Skeletal muscle cell (primary cell): ENCODE measurements around the gene RBM20.
"Not testable (repeated sequence)": the region's sequence is repeated elsewhere in the genome, so short reads cannot be mapped to it uniquely, and the experiment has no call there.

Experiments used
- DNase-seq: peaks from one replicate; pipeline ENCODE4 v3.0.0-alpha.2; 2010; ENCODE audit warnings: low read depth
- H3K4me3 ChIP-seq: 2 replicates; pipeline ENCODE4 v1.5.1; 2011; ENCODE audit warnings: low read depth, mild to moderate bottlenecking, control low read depth, low read length, moderate library complexity

Gene RBM20

DNA sequence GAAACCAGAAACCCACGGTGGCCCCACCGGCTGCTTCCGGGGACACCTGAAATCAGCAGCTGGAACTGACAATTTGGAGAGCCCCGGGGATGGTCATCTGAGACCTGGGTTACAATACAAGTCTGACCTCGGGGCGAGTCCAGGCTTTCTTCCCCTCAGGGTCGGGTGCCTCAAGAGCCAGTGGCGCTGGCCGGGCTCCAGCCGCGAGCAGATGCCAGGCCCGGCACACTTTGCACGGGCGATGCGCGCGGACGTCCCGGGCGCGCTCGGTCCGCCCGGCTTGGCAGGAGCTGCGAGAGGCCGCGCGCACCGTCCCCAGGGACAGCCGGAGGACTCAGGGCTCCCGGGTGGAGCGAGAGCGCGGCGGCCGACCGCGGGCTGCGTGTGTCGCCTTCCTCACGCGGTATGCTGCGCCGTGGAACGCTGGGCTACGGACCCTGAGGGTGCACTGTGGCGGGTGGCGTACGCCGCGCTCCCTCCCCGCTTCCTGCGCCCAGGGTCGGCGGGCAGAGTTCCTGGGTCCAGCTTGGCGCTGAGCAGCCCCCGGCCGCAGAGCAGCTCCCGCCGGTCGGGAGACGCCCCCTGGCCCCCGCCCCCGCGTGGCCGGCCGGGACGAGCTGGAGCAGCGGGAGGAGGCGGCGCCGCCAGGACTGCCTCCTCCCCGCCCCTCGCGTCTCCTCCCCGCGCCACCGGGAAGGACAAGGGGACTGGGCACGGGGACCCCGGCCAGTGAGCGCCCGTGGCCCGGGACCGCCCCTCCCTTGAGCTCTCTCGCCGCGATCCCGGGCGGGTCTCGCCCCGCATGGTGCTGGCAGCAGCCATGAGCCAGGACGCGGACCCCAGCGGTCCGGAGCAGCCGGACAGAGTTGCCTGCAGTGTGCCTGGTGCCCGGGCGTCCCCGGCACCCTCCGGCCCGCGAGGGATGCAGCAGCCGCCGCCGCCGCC lies at the start of gene RBM20:
TSS of gene RBM20 (plus strand) at position 684 of the 945 bp plus-strand sequence. CDS start at position 803, 119 bp downstream.
- no peak for DNase-seq

DNA sequence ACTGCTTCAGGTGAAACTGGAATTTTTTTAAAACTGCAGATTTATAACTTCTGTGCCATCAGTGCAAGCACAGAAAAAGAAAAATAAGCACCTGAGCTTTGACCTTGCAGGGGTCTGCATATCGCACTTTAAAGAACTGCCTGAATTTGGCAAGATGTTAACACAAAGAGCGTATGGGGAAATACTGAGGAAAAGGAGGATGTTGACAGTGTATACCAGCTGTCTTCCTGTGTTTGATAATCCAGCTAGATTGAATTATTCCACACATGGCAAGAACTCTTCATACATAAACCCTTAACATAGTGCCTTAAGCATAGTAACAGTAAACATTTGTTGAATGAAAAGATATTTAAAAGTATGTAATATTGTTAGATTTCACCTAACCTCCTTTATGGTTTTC lies 46.7 kb upstream of the RBM20 start:
- DNase-seq, result no peak
- no peak overlapping the region for H3K4me3 ChIP-seq

More for the DNA sequence above, at the start of gene RBM20:
- H3K4me3 ChIP-seq, result peak within 1 kb of the TSS; percentile 62

DNA sequence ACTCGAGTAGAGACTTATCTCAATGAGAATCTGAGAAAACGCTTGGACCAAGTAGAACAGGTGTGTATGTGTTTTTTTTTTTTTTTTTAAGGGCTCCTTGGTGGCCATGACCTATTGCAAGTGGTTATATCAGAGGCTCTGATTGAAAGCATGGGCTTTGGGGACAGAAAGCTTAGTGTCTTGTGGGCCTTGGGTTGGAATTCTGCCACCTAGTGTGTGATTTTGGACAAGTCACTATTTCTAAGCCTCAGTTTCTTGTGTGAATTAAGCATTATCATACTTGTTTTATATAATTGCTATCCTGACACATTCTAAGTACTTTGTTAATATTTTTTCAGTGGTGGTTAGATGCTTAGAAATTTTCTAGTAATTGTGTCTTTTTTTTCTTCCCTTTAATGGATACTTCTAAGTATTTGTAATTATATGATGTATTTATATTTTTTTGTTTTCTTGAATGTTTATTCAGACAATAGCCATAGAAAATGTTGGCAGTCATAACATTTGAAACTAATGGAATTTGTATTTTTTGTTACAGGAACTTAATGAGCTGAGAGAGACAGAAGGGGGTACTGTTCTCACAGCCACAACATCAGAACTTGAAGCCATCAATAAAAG lies 43.5 kb upstream of the RBM20 start:
- no peak for DNase-seq

DNA sequence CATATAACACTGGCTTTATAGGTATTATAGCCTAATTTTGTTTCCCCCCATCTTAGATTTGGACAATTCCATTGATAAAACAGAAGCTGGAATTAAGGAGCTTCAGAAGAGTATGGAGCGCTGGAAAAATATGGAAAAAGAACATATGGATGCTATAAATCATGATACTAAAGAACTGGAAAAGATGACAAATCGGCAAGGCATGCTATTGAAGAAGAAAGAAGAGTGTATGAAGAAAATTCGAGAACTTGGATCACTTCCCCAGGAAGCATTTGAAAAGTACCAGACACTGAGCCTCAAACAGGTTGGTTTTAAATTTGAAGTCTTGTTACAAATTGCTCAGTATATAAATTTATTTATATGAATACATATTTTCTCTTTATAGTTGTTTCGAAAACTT lies 42.6 kb upstream of the RBM20 start:
- no peak overlapping the region for H3K4me3 ChIP-seq
- DNase-seq, result no peak

More for the DNA sequence above, 43.5 kb upstream of the RBM20 start:
- no peak overlapping the region for H3K4me3 ChIP-seq

DNA sequence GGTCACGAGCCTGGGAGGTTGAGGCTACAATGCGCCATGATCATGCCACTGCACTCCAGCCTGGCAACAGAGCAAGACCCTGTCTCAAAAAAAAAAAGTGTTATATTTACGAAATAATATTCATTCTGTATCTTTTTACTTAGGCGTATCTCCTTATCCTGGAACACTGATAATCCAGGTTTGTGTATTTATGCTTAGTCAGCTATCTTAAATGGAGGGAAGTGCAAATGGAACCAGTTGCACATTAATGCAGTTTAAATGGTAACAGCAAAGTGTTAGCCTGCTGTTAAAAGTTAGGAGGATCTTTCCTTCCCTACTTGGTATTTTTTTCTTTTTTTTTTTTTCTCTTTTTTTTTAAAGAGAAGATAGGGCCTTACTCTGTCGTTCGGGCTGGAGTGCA lies 36.0 kb upstream of the RBM20 start:
- H3K4me3 ChIP-seq, result no peak overlapping the region
- DNase-seq, result no peak

DNA sequence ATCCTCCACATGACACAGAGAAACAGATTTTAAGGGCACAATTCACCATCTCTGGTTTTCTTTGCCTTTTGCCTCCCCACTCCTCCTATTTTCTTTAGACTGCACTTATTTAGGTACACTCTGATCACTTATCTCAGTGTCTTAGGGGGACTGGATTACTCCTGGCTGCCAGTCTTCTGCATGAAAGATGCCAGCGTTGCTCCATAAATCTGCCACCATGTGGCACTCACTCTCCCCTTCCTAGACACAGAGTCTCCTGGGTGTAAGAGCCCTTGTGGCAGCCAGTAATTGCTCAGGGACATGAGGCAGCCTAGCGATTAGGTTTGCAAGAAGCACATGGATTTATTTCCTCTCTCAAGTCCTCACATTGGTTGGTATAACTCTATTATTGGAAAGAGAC lies 34.5 kb upstream of the RBM20 start:
- no peak for DNase-seq
- no peak overlapping the region for H3K4me3 ChIP-seq

DNA sequence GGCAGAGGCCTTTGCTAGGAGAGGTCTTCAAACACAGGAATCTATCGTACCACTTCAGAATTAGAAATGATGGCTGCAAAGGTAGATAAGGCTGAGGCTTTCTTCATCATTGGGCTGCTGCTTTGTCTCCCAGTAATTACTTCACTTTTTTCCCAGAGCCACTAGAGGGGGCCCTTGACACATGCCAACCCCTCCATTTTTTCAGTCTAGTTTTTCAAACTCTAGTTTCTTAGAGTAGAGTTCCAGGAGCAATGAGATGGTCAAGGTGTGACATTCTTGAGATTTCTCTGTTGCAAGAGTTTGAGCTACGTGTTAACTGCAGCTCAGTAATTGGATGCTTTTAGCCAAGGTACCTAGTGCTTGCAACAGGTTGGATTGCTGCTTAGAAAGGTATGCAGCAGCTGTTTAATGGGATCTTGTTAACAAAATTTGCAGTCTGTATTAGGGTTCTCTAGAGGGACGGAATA lies 33.8 kb upstream of the RBM20 start:
- no peak for DNase-seq
- no peak overlapping the region for H3K4me3 ChIP-seq

DNA sequence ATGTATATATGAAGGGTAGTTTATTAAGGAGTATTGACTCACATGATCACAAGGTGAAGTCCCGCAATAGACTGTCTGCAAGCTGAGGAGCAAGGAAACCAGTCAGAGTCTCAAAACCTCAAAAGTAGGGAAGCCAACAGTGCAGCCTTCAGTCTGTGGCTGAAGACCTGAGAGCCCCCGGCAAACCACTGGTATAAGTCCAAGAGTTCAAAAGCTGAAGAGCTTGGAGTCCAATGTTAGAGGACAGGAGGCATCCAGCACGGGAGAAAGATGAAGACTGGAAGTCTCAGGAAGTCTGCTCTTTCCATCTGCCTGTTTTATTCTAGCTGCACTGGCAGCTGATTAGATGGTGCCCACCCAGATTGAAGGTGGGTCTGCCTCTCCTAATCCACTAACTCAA lies 33.4 kb upstream of the RBM20 start:
- DNase-seq, result not testable (repeated sequence)

DNA sequence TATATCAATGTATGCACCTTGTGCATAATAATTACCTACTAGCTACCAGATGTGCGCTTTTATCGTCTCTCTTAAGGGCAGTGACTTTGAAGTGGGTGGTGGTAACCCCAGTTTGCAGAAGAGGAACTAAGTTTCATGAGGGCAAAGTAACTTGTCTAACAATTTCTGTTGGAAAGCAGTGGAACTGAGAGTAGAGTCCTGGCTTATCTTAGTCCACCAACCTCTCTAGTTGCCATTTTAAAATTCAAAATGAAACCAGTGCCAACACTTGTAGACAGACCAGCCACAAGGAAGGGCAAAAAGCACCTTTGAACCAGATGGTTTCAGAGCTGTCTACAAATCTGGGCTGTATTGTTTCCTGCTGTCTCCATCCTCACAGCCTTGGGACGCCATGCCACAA lies 32.0 kb upstream of the RBM20 start:
- H3K4me3 ChIP-seq, result no peak overlapping the region

More for the DNA sequence above, 33.4 kb upstream of the RBM20 start:
- not testable (repeated sequence) for H3K4me3 ChIP-seq

DNA sequence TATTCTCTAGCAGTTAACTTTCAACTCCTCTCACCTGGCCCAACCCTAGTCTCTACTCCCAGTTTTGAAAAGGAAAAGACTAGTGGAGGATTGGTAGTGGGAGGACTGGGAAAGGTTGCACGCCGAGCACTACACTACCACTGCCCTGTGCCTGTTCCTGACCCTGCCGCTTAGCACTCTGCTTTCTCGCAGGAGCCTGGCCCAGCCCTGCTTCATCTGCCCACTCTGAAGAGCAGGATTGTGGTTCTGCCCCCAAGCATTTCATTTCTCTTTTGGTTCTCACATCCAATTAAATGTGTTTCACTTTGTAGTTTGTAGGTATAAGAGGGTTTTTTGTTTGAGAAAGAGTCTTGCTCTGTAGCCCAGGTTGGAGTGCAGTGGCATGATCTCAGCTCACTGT lies 31.5 kb upstream of the RBM20 start:
- no peak for DNase-seq
- no peak overlapping the region for H3K4me3 ChIP-seq

More for the DNA sequence above, 32.0 kb upstream of the RBM20 start:
- DNase-seq, result no peak

DNA sequence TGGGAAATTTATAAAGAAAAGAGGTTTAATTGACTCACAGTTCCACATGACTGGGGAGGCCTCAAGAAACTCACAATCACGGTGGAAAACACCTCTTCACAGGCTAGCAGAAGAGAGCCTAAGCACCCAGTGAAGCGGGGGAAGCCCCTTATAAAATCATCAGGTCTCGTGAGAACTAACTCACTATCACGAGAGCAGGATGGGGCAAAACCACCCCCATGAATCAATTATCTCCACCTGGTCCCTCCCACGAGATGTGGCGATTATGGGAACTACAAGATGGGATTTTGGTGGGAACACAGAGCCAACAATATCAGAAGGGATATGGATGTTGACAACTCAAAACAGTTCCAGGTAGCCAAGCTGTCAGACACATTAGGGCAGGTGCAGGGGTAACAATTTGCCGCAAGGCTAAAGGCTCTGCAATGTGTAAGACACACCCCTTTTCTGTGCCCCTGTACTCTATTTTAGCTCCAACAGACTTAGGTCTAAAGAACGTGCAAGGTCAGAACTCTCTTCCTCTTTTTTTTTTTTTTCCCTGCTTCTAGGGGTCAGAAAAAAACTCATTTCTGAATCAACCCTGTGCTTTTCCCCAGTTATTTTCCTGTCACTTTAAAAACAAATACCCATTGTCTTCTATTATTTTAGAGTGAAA lies 30.7 kb upstream of the RBM20 start:
- no peak for DNase-seq
- H3K4me3 ChIP-seq, result no peak overlapping the region

DNA sequence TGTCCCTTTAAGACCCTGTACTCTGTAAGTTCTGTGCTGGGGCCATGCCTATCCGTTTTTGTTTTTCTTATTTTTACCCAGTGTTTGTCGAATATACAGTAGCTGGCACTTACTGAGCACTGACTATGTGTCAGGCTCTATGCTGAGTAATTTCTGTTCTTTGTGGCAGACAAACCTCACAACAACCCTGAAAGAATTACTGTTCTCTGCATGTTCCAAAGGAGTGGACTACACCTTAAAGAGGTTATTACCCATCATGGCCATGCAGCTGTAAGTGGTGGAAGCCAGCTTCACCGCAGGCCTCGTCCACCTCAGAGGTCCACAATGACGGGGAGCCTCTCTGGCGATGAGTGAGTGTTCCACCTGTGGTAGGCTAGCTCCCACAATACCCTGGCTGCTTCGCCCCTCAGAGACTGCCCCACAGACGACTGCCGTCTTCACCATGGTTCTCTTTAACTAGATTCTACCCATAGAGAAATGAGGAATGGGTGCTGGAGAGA lies 30.1 kb upstream of the RBM20 start:
- no peak overlapping the region for H3K4me3 ChIP-seq
- DNase-seq, result no peak

DNA sequence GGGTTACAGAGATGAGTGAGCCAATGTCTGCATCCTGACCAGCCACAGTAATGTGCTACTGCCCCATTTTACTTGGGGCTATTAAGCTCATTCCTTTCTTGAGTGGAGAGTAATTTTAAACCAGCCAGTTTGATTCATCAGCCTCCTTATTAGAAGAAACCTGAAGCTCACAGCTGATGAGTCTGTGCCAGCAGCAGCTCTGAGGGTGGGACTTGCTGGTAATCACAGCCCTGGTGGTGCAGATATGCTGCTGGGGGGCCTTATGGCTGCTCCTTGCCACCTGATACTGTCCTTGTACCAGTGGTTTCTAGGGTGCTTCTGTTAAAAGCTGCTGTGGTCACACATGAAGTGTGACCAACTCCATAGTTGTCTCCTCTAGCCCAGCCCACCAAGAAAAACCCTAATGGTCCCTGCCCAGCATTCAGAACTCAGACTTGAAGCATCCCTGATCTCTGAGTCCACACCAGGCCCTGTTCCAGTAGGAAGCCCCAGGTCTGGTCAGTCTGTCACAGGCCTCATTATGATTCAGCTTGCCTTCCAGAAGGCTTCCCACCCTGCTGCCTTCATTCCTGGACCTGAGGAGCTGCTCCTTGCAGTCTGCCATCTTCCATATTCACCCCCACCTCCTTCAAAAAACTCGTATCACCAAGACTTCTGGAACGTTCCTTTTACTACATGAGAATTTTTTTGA lies 28.9 kb upstream of the RBM20 start:
- DNase-seq, result no peak
- H3K4me3 ChIP-seq, result no peak overlapping the region

DNA sequence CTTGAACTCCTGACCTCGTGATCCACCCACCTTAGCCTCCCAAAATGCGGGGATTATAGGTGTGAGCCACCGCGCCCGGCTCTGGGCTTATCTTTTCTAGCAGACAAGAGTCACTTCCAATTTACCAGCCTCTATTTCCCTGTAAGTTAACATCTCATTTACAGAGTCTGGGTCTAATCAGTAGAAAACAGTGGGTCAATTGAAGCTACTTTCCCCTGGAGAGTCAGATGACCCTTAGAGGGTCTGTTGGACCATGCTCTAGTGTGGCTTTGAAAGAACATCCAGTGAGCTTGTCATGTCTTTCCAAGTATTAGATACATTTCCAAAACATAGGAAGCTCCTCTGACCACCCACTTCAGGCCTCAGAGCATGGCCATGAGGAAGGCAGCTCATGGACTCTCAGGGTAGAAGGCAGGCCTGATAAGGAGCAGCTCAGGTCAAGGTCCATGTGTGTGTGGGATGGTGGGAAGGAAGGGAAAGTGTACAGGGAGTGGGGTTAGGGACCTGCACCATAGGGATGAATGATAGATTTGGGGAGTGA lies 27.6 kb upstream of the RBM20 start:
- no peak for DNase-seq
- H3K4me3 ChIP-seq, result no peak overlapping the region

DNA sequence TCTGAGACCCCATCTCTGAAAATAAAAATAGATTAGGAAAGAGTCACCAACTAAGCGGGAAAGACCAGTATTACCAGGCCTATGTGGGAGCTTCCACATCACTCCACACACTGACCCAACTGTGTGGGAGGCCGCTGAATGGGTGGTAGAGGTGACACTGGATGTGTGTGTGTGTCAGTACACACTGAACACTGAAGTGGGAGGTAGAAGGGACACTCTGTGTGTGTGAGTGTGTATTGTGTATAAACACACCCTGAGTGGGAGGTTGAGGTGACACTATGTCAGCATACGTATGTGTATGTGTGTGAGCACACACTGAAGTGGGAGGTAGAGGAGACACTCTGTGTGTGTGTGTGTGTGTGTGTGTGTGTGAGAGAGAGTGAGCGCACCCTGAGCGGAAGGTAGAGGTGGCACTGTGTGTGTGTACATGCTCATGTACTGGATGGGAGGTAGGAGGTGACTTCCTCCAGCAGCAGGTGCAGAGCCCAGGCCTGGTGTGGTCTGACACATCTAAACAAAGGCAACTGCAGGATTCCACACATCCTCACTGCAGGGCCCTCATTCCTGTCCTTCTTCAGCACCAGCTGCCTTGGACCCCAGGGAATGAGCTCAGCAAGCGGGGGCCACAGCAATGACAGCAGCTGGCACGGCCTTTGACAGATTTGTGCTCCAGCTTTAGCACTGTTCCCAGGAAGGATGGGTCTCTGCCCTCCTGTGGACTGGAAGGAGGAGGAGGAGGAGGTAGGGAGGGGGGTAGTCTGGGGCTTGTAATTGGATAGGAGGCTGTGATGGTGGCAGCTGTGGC lies 26.5 kb upstream of the RBM20 start:
- no peak overlapping the region for H3K4me3 ChIP-seq
- DNase-seq, result peak; percentile 44

DNA sequence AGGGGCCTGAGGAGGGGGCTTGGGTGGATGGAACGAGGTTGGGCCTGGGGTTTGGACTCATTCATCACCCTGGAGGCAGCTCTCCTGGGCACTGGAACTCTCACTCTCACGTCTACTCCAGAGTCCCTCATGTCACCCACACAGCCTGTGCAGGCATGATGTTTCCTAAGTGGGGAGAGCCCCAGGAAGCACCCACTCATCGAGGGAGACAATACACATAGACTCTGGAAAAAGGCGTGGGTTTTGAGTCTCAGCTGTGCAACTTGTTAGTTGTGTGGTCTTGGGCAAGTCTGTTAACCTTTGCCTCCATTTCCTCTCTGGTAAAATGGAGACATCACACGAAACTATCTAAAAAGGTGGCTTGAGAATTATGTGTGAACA lies 25.9 kb upstream of the RBM20 start:
- H3K4me3 ChIP-seq, result no peak overlapping the region
- DNase-seq, result no peak

DNA sequence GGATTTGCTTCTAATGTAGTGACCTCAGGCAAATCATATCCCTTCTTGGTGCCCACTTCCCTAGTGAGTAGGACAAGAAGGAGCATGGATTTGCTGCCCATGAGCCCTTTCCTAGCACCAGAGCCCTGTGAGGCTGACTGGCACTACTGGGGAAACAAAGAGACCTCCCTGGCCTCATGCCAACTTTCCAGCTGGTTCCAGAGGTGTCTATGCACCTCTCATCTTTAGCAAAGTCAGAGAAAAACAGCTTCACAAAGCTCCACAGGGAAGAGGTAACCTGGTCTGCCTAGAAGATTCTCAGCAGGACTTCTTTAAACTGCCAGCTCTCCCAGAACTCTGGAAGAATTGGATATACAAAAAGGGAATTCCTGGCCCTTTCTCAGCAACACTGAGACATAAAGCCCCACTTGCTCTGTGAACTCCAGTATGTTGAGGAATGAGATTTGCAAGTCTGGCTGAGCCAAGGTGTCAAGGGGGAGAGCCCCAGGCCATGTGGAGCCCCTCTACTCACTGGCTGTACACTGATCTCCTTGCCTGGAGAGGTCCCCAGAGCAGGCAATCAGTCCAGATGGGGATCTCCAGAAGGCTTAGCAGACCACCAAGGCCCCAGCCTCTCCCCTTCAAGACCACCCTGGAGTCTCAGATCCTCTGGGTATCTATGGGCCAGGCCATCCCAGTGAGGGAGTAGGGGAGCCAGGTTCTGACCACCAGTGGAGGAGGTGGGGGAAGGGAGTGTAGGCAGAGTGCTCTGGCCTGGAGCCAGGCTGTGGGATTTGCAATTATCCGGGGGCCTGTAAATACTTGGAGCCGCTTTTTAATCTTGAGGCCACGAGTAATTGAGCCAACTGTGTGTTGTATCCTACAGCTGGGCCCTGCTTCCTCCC lies 24.4 kb upstream of the RBM20 start:
- no peak for DNase-seq
- no peak overlapping the region for H3K4me3 ChIP-seq

DNA sequence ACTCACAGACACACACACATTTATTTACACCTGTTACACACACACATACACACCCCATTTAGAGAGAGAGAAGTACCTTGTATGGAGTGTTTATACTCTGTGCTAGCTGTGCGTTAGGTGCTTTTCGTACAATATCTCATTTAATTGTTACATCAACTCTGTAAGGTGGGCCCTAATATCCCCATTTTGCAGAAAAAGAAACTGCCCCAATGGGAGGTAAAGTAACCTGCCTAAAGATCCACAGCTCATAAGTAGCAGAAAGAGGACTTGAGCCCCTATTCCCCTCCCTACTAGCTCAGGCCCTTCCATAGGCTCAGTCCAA lies 23.8 kb upstream of the RBM20 start:
- DNase-seq, result no peak
- no peak overlapping the region for H3K4me3 ChIP-seq
